ENCODE data around the gene ATXN3L. TPM values are rescaled to one million over a fixed set of nuclear protein-coding genes. Genes with fewer than 3 reads are reported as not detected.

The ATXN3L gene
- total and polyA plus RNA-seq, 2 of the 8 experiments (the other 6 are each of a cell fraction or from before 2014, with no cell fraction given) = not detected

DNA sequence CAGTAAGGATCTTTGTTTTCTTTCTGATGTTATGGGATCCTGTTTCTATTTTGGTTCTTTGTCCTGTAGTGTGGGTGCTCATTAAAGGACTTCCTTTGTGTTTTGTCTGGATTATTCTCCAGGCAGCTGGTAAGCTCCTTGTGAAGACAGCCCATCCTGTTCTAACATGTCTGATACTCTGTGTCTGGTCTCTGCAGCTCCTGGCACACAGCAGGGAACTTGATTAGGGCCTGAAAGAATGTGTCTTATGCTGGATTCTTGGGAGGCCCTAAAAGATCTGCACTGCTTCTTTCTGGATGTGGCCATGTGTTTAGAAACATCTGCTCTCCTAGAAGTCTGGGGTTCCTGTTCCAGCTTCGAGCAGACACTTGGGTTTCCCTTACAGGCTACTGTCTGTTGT is 38.1 kb upstream of the ATXN3L start (continued):
- TF ChIP-seq, protein P1, sequence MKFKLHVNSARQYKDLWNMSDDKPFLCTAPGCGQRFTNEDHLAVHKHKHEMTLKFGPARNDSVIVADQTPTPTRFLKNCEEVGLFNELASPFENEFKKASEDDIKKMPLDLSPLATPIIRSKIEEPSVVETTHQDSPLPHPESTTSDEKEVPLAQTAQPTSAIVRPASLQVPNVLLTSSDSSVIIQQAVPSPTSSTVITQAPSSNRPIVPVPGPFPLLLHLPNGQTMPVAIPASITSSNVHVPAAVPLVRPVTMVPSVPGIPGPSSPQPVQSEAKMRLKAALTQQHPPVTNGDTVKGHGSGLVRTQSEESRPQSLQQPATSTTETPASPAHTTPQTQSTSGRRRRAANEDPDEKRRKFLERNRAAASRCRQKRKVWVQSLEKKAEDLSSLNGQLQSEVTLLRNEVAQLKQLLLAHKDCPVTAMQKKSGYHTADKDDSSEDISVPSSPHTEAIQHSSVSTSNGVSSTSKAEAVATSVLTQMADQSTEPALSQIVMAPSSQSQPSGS (IDR thresholded peaks at IDR 0.05; ENCODE audit: low read length) = no peak
- TF ChIP-seq CBX5 (IDR thresholded peaks at IDR 0.05; ENCODE audit: low read depth, low read length) (no peak), CEBPB (IDR thresholded peaks at IDR 0.05; ENCODE audit: low read depth, low read length) (no peak), SP2 (IDR thresholded peaks at IDR 0.05; ENCODE audit: low read length) (no peak), SUZ12 (IDR thresholded peaks at IDR 0.05; ENCODE audit: low read length) (no peak), CBX8 (IDR thresholded peaks at IDR 0.05; ENCODE audit: borderline replicate concordance, low read depth, low read length) (no peak), JUN (IDR thresholded peaks at IDR 0.05; ENCODE audit: low read depth, low read length) (no peak), TCF12 (IDR thresholded peaks at IDR 0.05; ENCODE audit: low read depth, low read length) (no peak)
- TF ChIP-seq, protein P2, sequence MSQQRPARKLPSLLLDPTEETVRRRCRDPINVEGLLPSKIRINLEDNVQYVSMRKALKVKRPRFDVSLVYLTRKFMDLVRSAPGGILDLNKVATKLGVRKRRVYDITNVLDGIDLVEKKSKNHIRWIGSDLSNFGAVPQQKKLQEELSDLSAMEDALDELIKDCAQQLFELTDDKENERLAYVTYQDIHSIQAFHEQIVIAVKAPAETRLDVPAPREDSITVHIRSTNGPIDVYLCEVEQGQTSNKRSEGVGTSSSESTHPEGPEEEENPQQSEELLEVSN (IDR thresholded peaks at IDR 0.05) = no peak
